Liver (tissue), 3 donors: ENCODE results near the gene SKAP1.

ENCODE experiments used
- JUND ChIP-seq, 2 donors: IDR thresholded peaks; 2 replicates each; pipeline ENCODE4 v1.6.1; 2016; ENCODE audit warnings: antibody characterized with exemption in 2 of 2
- TF ChIP-seq, protein P1 (sequence below): fragments of 150-350 bp; IDR thresholded peaks from 2 replicates; pipeline ENCODE4 v1.5.1; 2017; ENCODE audit warnings: improper control_type of control experiment, low read depth, low read length; ENCODE audit not compliant: missing input control
- donor health status: healthy.
- donor health status: healthy.

- TF ChIP-seq, protein P1, sequence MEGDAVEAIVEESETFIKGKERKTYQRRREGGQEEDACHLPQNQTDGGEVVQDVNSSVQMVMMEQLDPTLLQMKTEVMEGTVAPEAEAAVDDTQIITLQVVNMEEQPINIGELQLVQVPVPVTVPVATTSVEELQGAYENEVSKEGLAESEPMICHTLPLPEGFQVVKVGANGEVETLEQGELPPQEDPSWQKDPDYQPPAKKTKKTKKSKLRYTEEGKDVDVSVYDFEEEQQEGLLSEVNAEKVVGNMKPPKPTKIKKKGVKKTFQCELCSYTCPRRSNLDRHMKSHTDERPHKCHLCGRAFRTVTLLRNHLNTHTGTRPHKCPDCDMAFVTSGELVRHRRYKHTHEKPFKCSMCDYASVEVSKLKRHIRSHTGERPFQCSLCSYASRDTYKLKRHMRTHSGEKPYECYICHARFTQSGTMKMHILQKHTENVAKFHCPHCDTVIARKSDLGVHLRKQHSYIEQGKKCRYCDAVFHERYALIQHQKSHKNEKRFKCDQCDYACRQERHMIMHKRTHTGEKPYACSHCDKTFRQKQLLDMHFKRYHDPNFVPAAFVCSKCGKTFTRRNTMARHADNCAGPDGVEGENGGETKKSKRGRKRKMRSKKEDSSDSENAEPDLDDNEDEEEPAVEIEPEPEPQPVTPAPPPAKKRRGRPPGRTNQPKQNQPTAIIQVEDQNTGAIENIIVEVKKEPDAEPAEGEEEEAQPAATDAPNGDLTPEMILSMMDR, result no peak
- TF ChIP-seq JUND (IDR thresholded peaks at IDR 0.05), result no peak
Observed at GRCh38 chr17:48241131-48241591, 188.9 kb downstream of the SKAP1 start.
